IPS-18a (cell line): Measurements from ENCODE around the gene LRP1.

Experiments
- H3K27ac ChIP-seq: one replicate; pipeline ENCODE4 v1.5.1; 2013; ENCODE audit warnings: low read length
- H3K27me3 ChIP-seq: one replicate; pipeline ENCODE4 v1.6.1; 2013; ENCODE audit warnings: mild to moderate bottlenecking, low read length; ENCODE audit not compliant: control insufficient read depth, insufficient read depth
- H3K36me3 ChIP-seq: one replicate; pipeline ENCODE4 v1.6.1; 2013; ENCODE audit warnings: low read depth, low read length; ENCODE audit not compliant: control insufficient read depth
- H3K4me1 ChIP-seq: one replicate; pipeline ENCODE4 v1.6.1; 2013; ENCODE audit warnings: low read depth, low read length; ENCODE audit not compliant: control insufficient read depth
- H3K4me3 ChIP-seq: one replicate; pipeline ENCODE4 v1.5.1; 2013; ENCODE audit warnings: low read length
- H3K9ac ChIP-seq: one replicate; pipeline ENCODE4 v1.6.1; 2013; ENCODE audit warnings: mild to moderate bottlenecking, low read length, moderate library complexity
- H3K9me3 ChIP-seq: one replicate; pipeline ENCODE4 v1.6.1; 2013; ENCODE audit warnings: low read depth, low read length; ENCODE audit not compliant: control insufficient read depth

The LRP1 gene

GRCh38 chr12:57207731-57208630 lies 79.7 kb downstream of the LRP1 start:
- Histone ChIP-seq H3K4me3 (no peak overlapping the region), H3K27ac (no peak overlapping the region), H3K36me3 (peaks cover 49% of the 10 kb centered on the region), H3K4me1 (no peaks in the 10 kb centered on the region), H3K27me3 (no peaks in the 10 kb centered on the region), H3K9me3 (no peaks in the 10 kb centered on the region), H3K9ac (no peak overlapping the region)

- Histone ChIP-seq H3K4me1 (peaks cover 4% of the 10 kb centered on the region), H3K36me3 (peaks cover 44% of the 10 kb centered on the region), H3K27ac (no peak overlapping the region), H3K4me3 (no peak overlapping the region), H3K27me3 (peaks cover 4% of the 10 kb centered on the region), H3K9ac (no peak overlapping the region), H3K9me3 (no peaks in the 10 kb centered on the region)
These were observed 80.5 kb downstream of the LRP1 start for GRCh38 chr12:57208631-57209282.

DNA sequence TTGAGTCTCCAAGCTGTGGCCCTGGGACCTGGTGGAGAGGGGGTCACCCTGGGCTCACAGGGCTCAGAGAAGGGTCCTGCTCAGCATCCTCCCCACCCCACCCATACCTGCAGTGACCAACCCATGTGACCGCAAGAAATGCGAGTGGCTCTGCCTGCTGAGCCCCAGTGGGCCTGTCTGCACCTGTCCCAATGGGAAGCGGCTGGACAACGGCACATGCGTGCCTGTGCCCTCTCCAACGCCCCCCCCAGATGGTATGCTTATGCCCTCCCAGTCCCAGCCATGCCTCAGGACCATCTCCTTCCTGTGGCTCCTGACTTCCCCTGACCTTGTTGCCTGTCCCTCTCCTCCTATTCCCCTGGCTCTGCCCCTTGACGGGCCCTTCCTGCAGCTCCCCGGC lies 81.6 kb downstream of the LRP1 start:
- Histone ChIP-seq H3K27ac (no peak overlapping the region), H3K9me3 (no peaks in the 10 kb centered on the region), H3K4me3 (no peak overlapping the region), H3K27me3 (peaks cover 16% of the 10 kb centered on the region), H3K36me3 (peaks cover 33% of the 10 kb centered on the region), H3K9ac (no peak overlapping the region), H3K4me1 (peaks cover 15% of the 10 kb centered on the region)

- Histone ChIP-seq H3K27me3 (peaks cover 21% of the 10 kb centered on the region), H3K9ac (no peak overlapping the region), H3K27ac (no peak overlapping the region), H3K4me3 (no peak overlapping the region), H3K4me1 (peaks cover 15% of the 10 kb centered on the region), H3K36me3 (peaks cover 29% of the 10 kb centered on the region), H3K9me3 (peaks cover 2% of the 10 kb centered on the region)
These were observed 82.2 kb downstream of the LRP1 start for GRCh38 chr12:57210461-57210860.

DNA sequence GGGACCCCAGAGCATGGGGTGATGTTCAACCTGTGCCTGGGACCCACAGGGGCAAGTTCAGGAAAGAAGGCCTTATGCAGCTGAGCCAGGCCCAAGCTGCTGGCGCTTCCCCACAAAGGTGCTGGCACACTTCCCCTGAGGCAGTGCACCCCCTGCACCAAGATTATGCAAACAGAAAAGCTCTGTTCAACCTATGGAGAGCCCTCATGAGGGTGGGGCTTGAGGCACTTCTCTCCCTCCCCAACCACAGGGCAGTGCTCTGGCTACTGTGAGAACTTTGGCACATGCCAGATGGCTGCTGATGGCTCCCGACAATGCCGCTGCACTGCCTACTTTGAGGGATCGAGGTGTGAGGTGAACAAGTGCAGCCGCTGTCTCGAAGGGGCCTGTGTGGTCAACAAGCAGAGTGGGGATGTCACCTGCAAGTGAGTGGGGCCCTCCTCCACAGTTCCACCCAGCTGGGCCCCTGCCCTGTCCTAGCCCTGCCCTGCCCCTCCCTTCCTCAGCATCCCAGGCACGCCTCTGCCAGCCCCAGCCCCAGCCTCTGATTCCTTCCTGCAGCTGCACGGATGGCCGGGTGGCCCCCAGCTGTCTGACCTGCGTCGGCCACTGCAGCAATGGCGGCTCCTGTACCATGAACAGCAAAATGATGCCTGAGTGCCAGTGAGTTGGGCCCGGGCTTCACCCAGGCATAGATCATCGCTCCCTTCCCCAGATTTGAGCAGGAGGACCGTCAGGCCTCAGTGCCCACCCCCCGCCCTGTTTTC lies 82.8 kb downstream of the LRP1 start:
- H3K27me3 ChIP-seq = peaks cover 28% of the 10 kb centered on the region
- H3K4me1 ChIP-seq = peaks cover 15% of the 10 kb centered on the region
- no peak overlapping the region for H3K27ac ChIP-seq
- no peak overlapping the region for H3K4me3 ChIP-seq
- peaks cover 4% of the 10 kb centered on the region for H3K9me3 ChIP-seq
- peaks cover 23% of the 10 kb centered on the region for H3K36me3 ChIP-seq
- no peak overlapping the region for H3K9ac ChIP-seq

GRCh38 chr12:57211791-57212700 lies 83.8 kb downstream of the LRP1 start:
- Histone ChIP-seq H3K4me3 (no peak overlapping the region), H3K9ac (no peak overlapping the region), H3K27ac (no peak overlapping the region), H3K36me3 (peaks cover 16% of the 10 kb centered on the region), H3K4me1 (peaks cover 15% of the 10 kb centered on the region), H3K9me3 (peaks cover 4% of the 10 kb centered on the region), H3K27me3 (peaks cover 36% of the 10 kb centered on the region)

- H3K36me3 ChIP-seq = peaks cover 16% of the 10 kb centered on the region
These were observed 84.4 kb downstream of the LRP1 start for GRCh38 chr12:57212701-57213057.

GRCh38 chr12:57213058-57213715 lies 84.9 kb downstream of the LRP1 start:
- H3K27me3 ChIP-seq = peaks cover 47% of the 10 kb centered on the region
- H3K36me3 ChIP-seq = peaks cover 16% of the 10 kb centered on the region
- H3K4me3 ChIP-seq = no peak overlapping the region
- no peak overlapping the region for H3K27ac ChIP-seq
- no peak overlapping the region for H3K9ac ChIP-seq
- H3K4me1 ChIP-seq = peaks cover 15% of the 10 kb centered on the region
- peaks cover 4% of the 10 kb centered on the region for H3K9me3 ChIP-seq

More at GRCh38 chr12:57212701-57213057, 84.4 kb downstream of the LRP1 start:
- Histone ChIP-seq H3K4me3 (no peak overlapping the region), H3K9me3 (peaks cover 4% of the 10 kb centered on the region), H3K27ac (no peak overlapping the region), H3K9ac (no peak overlapping the region), H3K27me3 (peaks cover 42% of the 10 kb centered on the region), H3K4me1 (peaks cover 15% of the 10 kb centered on the region)

GRCh38 chr12:57213763-57214397 lies 85.6 kb downstream of the LRP1 start:
- peaks cover 15% of the 10 kb centered on the region for H3K4me1 ChIP-seq

GRCh38 chr12:57214398-57214781 lies 86.1 kb downstream of the LRP1 start:
- no peak overlapping the region for H3K27ac ChIP-seq
- peaks cover 4% of the 10 kb centered on the region for H3K9me3 ChIP-seq
- peaks cover 16% of the 10 kb centered on the region for H3K4me1 ChIP-seq
- H3K9ac ChIP-seq = no peak overlapping the region
- no peak overlapping the region for H3K4me3 ChIP-seq
- peaks cover 59% of the 10 kb centered on the region for H3K27me3 ChIP-seq
- peaks cover 13% of the 10 kb centered on the region for H3K36me3 ChIP-seq

More at GRCh38 chr12:57213763-57214397, 85.6 kb downstream of the LRP1 start:
- Histone ChIP-seq H3K9ac (no peak overlapping the region), H3K9me3 (peaks cover 4% of the 10 kb centered on the region), H3K36me3 (peaks cover 16% of the 10 kb centered on the region), H3K27me3 (peaks cover 54% of the 10 kb centered on the region), H3K27ac (no peak overlapping the region), H3K4me3 (no peak overlapping the region)
